T-helper 1 cell treated with Interleukin-12 subunit alpha and Interleukin-12 subunit beta and Interleukin-4 antibody, amounts not matched to agents 30 μg/mL and 1 μg/mL, for 36 hours (primary cell): Measurements from ENCODE around the gene MRPL20.
"Not testable (repeated sequence)": the region's sequence is repeated elsewhere in the genome, so short reads cannot be mapped to it uniquely, and the experiment has no call there.

Experiments
- H3K27ac Mint-ChIP-seq: one replicate; pipeline ENCODE4 v1.8.0; 2021; ENCODE audit warnings: mild to moderate bottlenecking, mixed read lengths
- H3K27me3 Mint-ChIP-seq: one replicate; pipeline ENCODE4 v1.8.0; 2021; ENCODE audit warnings: low read depth, mixed read lengths
- H3K36me3 Mint-ChIP-seq: one replicate; pipeline ENCODE4 v1.8.0; 2021; ENCODE audit warnings: low read depth, mixed read lengths
- H3K4me1 Mint-ChIP-seq: one replicate; pipeline ENCODE4 v1.8.0; 2021; ENCODE audit warnings: low read depth, mixed read lengths
- H3K4me3 Mint-ChIP-seq: one replicate; pipeline ENCODE4 v1.8.0; 2021; ENCODE audit warnings: mild to moderate bottlenecking, moderate library complexity, mixed read lengths
- H3K9me3 Mint-ChIP-seq: one replicate; pipeline ENCODE4 v1.8.0; 2021; ENCODE audit warnings: mixed read lengths

The MRPL20 gene

DNA sequence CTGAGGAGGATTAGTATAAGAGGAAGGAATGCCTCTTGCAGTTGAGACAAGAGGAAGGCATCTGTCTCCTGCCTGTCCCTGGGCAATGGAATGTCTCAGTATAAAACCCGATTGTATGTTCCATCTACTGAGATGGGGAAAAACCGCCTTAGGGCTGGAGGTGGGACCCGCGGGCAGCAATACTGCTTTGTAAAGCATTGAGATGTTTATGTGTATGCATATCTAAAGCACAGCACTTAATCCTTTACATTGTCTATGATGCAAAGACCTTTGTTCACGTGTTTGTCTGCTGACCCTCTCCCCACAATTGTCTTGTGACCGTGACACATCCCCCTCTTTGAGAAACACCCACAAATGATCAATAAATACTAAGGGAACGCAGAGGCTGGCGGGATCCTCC, 3.1 kb upstream of the MRPL20 start:
- not testable (repeated sequence) for H3K27ac Mint-ChIP-seq, H3K27me3 Mint-ChIP-seq, H3K9me3 Mint-ChIP-seq, H3K4me3 Mint-ChIP-seq
- peaks cover 13% of the 10 kb centered on the region for H3K4me1 Mint-ChIP-seq
- peaks cover 12% of the 10 kb centered on the region for H3K36me3 Mint-ChIP-seq

DNA sequence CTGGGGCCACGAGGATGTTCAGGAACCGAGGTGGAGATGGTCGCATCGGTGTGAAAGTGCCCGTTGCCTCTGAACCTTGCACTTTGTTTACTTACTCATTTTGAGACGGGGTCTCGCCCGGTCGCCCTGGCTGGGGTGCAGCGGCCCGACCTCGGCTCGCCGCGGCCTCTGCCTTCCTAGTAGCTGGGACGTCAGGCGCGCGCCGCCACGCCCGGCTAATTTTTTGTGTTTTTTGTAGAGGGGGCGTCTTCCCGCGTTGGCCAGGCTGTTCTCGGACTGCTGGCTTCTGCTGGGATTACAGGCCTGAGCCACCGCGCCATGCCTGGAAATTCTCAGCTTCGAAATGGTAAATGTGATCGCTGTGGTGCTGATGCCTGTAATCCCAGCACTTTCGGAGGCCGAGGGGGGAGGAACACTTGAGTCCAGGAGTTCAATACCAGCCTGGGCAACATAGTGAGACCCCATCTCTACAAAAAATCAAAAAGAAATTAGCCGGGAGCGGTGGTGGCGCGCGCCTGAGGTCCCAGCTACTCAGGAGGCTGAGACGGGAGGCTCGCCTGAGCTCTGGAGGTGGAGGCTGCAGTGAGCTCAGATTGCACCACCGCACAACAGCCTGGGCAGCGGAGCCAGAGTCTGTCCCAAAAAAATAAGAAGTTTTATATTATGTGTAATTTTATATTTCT, 684 bp upstream of the MRPL20 start:
- Mint-ChIP-seq H3K36me3 (peaks cover 23% of the 10 kb centered on the region), H3K4me3 (peak overlapping the region; percentile 82), H3K27me3 (no peaks in the 10 kb centered on the region), H3K27ac (peak overlapping the region; percentile 81), H3K4me1 (peaks cover 20% of the 10 kb centered on the region), H3K9me3 (no peaks in the 10 kb centered on the region)

DNA sequence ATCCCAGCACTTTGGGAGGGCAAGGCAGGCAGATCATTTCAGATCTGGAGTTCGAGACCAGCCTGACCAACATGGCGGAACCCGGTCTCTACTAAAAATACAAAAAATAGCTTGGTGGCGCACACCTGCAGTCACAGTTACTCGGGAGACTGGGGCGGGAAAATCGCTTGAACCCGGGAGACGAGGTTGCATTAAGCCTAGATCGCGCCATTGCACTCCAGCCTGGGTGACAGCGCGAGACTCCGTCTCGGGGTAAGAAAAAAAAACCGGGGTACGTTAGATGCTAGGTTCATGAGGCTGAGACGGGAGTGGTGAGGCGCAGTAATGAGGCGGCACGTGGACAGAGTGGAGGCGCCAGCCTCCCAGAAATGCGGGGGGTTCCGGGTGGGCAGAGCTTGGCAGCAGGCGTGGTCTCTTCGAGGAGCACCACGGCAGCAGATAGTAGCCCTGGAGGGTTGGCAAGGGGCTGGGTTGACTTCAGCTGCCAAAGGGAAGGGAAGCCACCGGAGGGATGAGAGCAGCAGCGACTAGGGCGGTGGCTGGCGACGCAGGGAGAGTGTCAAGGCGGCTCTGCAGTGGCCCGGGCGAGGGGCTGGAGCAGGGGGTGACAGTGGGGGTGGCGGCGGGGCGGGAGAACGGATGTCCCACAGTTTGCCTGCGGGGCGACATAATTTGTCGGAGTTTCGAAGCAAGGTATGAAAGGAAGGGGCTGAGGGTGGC, 832 bp downstream of the MRPL20 start:
- no peaks in the 10 kb centered on the region for H3K27me3 Mint-ChIP-seq
- peaks cover 35% of the 10 kb centered on the region for H3K36me3 Mint-ChIP-seq
- H3K4me1 Mint-ChIP-seq, result peaks cover 28% of the 10 kb centered on the region
- peak overlapping the region; percentile 86 for H3K27ac Mint-ChIP-seq
- H3K9me3 Mint-ChIP-seq, result no peaks in the 10 kb centered on the region
- H3K4me3 Mint-ChIP-seq, result peak overlapping the region; percentile 89

DNA sequence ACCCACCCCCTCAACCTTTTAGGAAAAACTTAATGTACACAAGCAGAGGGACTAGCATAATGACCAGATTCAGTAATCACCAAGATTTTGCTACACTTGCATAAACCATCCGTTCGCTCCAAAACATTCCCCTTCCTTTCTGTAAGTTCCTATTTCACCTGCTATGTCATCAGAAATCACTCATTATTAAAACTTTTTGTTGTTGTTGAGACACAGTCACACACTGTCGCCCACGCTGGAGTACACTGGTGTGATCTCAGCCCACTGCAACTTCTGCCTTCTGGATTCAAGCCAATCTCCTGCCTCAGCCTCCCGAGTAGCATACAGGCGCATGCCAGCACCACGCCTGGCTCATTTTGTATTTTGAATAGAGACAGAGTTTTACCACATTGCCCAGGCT, 3.4 kb downstream of the MRPL20 start:
- H3K36me3 Mint-ChIP-seq, result peaks cover 48% of the 10 kb centered on the region
- peak overlapping the region; percentile 66 for H3K27ac Mint-ChIP-seq
- no peaks in the 10 kb centered on the region for H3K9me3 Mint-ChIP-seq
- H3K27me3 Mint-ChIP-seq, result no peaks in the 10 kb centered on the region
- H3K4me1 Mint-ChIP-seq, result peaks cover 39% of the 10 kb centered on the region
- no peak overlapping the region for H3K4me3 Mint-ChIP-seq

DNA sequence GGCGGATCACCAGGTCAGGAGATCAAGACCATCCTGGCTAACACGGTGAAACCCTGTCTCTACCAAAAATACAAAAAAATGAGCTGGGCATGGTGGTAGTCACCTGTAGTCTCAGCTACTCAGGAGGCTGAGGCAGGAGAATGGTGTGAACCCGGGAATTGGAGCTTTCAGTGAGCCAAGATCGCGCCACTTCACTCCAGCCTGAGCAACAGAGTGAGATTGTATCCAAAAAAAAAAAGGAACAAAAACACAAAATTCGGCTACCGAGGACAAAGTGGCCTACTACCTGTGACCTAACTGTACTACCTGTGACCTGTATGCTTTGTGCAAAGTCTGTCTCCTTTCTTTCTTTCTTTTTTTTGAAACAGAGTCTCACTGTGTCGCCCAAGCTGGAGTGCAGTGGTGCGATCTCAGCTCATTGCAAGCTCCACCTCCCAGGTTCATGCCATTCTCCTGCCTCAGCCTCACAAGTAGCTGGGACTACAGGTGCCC, 4.1 kb downstream of the MRPL20 start:
- H3K27me3 Mint-ChIP-seq, H3K27ac Mint-ChIP-seq, H3K4me3 Mint-ChIP-seq, H3K9me3 Mint-ChIP-seq: not testable (repeated sequence)
- Mint-ChIP-seq H3K36me3 (peaks cover 52% of the 10 kb centered on the region), H3K4me1 (peaks cover 38% of the 10 kb centered on the region)

DNA sequence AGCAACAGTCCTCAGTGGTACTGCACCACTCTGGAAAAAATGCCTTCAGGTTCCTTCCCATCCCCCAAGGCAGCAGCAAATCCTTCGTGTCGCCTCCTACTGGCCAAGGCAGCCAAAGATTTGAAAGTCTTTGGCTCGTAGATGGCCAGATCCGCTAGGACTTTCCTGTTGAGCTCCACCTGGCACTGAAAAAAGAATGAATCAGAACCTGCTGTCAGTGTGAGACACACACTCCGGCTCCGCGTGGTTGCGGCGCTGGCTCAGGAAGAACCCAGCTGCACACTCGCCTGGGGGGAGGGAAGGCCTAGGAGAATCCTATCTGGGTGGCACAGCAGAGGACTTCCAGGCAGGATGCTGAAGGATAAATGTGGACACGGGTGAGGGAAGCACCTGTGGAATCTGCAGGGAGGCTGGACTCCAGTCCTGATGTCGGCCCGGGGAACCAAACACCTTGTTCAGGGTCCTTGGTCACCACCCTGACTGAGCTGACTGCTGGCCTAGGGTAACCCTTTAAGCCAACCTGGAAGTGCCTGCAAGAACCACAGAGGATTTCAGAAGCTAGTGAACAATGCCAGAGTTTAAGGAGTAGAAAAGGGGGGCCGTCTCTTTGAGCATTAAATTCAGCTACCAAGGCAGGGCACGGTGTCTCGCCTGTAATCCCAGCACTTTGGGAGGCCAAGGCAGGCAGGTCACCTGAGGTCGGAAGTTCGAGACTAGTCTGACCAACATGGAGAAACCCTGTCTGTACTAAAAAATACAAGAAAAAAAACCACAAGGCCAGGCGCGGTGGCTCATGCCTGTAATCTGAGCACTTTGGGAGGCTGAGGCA, 4.8 kb downstream of the MRPL20 start:
- H3K36me3 Mint-ChIP-seq, result peaks cover 53% of the 10 kb centered on the region
- peak overlapping the region; percentile 51 for H3K4me3 Mint-ChIP-seq
- peak overlapping the region; percentile 20 for H3K27ac Mint-ChIP-seq
- H3K9me3 Mint-ChIP-seq, result no peaks in the 10 kb centered on the region
- peaks cover 42% of the 10 kb centered on the region for H3K4me1 Mint-ChIP-seq
- no peaks in the 10 kb centered on the region for H3K27me3 Mint-ChIP-seq

DNA sequence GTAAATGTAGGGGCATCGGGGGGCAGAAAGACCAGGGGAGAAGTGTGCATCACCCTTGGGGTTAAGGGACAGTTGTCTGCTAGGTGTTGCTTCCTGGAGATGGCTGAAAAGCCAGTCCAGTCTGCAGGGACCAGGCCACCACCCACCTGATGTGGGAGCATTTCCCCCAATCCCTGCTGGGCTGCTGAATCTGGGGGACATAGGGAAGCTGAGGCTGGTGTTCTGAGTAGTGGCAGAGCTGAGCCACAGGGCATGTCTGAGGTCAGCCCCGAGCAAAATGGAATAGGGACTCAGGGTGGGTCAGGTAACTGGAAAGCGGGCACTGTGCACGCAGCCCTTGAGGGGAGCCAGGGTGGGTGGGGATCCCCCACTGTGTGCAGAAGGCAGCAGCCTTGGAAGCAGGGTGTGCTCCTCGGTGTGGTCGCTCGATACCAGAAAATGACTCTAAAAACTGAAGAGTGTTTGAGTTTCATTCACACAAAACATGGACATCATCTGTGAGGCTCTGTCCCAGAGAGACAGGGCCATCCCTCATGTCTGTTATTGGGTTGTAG, 5.6 kb downstream of the MRPL20 start:
- Mint-ChIP-seq H3K4me1 (peaks cover 40% of the 10 kb centered on the region), H3K9me3 (no peaks in the 10 kb centered on the region), H3K4me3 (no peak overlapping the region), H3K36me3 (peaks cover 51% of the 10 kb centered on the region), H3K27ac (no peak overlapping the region), H3K27me3 (no peaks in the 10 kb centered on the region)

DNA sequence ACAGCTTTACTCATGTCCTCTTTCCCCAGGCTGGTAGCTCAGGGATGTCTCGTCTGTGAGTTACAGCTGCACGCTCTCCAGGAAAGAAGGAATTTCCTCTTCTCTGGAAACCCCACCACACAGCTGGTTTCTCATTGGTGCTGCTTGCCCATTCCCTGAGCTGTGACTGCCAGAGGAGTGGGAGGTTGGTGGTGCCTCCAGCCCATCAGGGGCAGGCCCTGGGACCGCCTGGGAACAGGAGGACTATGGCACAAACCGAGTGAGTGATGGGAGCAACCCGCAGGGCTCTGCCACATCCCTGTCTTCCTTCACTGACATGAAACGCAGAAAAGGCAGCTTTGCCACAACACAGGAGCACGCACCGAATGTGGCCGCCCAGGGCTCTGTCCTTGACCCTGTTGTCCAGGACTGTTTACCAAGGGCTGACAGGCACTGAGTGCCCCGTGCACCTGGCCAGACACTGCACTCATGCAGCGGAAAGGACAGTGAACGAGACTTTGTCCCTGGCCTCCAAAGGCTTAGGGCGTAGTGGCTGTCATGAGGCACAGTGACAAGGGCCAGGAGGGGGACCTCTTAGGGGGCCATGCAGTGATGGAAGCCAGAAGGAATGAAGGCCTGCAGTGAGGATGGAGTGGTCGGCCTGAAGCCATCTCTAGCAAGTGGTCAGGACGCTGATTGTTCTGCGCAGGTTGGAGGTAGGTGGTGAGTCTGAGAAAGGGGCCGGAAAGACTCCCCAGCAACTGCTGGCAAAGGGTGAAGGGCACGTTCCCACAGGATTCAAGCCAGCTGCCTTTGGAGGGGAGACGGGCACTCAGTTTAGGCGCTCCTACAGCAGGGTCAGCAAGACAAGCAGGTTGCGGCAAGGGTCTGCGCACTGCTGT, 6.3 kb downstream of the MRPL20 start:
- no peaks in the 10 kb centered on the region for H3K27me3 Mint-ChIP-seq
- peaks cover 40% of the 10 kb centered on the region for H3K4me1 Mint-ChIP-seq
- peak overlapping the region; percentile 63 for H3K27ac Mint-ChIP-seq
- H3K9me3 Mint-ChIP-seq, result no peaks in the 10 kb centered on the region
- peaks cover 48% of the 10 kb centered on the region for H3K36me3 Mint-ChIP-seq
- peak overlapping the region; percentile 90 for H3K4me3 Mint-ChIP-seq

DNA sequence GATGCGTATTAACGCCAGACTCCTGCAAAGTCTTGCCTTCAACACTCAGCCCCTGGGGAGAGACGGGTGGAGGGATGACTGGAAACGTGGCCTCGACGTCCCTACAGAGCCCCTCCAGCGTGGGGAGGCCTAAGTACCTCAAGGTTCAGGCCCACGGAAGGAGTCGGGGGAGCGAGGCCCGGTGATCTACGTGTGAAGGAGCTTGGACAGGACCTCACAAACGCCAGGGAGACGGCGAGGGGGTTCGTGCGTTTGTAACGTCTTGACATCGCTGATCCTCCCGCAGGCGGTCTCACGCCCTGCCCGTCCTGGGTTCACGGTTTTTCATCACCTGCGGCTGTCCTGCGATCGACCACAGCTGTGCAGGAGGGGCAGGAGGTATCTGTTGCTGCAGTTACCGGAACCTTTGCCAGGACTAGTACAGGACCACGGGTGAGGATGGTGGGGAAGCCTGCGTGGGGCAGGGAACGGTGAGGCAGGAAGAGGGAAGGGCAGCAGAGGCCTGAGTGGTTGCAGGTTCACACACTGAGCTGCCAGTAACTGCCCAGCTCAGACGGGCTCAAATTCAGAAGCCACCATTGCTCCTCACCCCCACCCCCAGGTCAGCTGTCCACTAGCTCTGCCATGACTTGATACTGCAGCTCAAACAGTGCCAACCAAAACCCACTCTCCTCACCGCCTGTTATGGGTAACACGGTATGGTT, 7.1 kb downstream of the MRPL20 start:
- no peaks in the 10 kb centered on the region for H3K9me3 Mint-ChIP-seq
- peak overlapping the region; percentile 90 for H3K4me3 Mint-ChIP-seq
- no peaks in the 10 kb centered on the region for H3K27me3 Mint-ChIP-seq
- peaks cover 40% of the 10 kb centered on the region for H3K4me1 Mint-ChIP-seq
- peaks cover 48% of the 10 kb centered on the region for H3K36me3 Mint-ChIP-seq
- peak overlapping the region; percentile 81 for H3K27ac Mint-ChIP-seq

DNA sequence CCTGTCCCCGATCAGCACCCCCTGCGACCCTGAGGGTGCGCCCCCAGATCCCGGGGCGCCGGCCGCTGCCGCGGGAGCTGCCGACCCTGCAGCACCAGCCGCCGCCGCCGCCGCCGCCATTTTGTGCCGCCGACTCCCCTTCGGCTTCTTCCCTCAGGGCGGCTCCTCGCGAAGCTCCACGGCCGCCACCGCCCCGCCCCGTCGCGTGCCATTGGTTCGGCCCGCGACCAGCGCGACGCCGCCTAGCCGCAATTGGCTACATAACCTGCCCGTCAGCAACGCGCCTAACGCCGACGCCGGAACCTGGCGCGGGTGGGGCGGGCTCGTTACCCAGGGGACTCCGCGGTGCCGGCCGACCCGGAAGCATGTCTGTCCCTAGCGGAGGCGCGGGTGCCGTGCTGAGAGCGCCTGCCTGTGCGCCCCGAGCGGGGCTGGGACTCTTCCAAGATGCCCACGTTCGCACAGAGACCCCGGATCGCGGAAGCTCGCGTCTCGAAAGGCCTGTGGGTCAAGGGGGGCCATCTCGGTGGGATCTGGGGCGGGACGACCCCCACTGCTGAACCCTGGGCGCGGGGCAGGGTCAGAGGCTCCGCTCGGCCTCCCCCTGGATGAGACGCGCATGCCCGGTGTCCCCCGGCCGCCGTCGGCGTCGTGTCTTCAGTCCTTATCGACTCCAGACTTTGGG, 7.8 kb downstream of the MRPL20 start, which contains the start of gene CCNL2:
Gene CCNL2 (minus strand): TSS at position 149 of the 685 bp plus-strand sequence. CDS start 29 bp downstream, at position 120.
- Mint-ChIP-seq H3K27me3 (no peaks in the 10 kb centered on the region), H3K9me3 (no peaks in the 10 kb centered on the region), H3K4me1 (peaks cover 40% of the 10 kb centered on the region), H3K36me3 (peaks cover 48% of the 10 kb centered on the region), H3K4me3 (peak within 1 kb of the TSS; percentile 91), H3K27ac (peak within 1 kb of the TSS; percentile 87)

DNA sequence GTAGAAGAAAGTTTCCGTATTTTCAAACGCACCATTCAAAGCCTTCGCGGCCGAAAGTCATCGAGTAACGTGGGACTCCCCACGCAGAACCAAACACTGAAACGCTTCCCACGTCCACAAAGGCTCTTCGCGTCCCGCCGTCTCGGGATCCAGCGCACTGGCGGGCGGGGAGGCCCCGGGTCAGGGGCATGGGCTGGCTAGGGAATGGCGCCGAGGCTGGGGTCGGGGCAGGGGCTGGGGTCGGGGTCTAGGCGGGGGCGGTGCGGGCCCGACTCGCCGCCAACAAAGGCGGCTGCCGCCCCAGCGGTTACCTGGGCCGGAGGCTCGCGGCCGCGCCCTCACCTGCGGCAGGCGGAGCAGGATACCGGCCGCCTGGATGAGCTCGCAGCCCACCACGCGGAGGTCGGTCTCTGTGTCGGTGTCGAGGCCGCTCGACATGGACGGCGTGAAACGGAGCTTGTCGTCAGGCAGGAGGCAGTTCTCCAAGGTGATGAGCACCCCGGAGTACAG, 8.4 kb downstream of the MRPL20 start:
- H3K4me1 Mint-ChIP-seq, result peaks cover 39% of the 10 kb centered on the region
- H3K4me3 Mint-ChIP-seq, result peak overlapping the region; percentile 91
- peak overlapping the region; percentile 87 for H3K27ac Mint-ChIP-seq
- H3K27me3 Mint-ChIP-seq, result no peaks in the 10 kb centered on the region
- H3K36me3 Mint-ChIP-seq, result peaks cover 50% of the 10 kb centered on the region
- H3K9me3 Mint-ChIP-seq, result no peaks in the 10 kb centered on the region

DNA sequence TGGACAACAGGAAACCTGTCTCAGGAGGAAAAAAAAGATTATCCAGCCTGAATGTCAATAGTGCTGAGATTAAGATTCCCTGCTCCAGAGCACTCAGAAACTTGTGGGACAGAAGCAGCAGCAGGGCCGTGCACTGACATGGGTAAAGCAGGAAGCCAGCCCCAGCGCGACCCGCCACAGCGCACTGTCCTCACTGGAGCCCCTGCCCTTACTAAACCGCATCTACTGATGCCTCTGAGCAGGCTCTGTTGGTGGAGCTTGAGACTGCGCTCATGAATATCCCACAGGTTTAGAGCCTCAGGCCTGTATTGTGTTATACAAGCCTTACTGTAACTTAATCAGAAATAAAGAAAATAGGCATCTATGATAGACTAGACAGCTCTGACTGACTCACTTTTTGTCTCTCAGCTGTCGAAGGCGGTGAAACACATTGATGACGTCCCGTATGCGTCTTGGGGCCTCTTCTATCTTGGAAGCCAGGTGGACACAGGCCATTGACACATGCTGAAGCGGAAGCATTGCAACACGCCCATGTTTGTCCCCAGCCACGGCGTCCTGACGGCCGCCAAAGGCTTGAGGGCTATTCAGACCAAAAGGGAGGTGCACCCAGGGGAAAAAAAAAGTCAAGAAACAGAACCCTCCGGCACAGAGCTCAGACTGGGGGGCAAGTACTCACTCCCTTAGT, 9.1 kb downstream of the MRPL20 start:
- Mint-ChIP-seq H3K36me3 (peaks cover 49% of the 10 kb centered on the region), H3K27ac (peak overlapping the region; percentile 87), H3K4me1 (peaks cover 34% of the 10 kb centered on the region), H3K27me3 (no peaks in the 10 kb centered on the region), H3K9me3 (no peaks in the 10 kb centered on the region), H3K4me3 (peak overlapping the region; percentile 91)
